HG02588 (cell line): ENCODE results near the gene ITPKB.
A peak's percentile ranks its signal among the peaks of the same experiment; 100 is the strongest.

Experiments used
- ATAC-seq: cut with Tn5 transposase; IDR thresholded peaks from one replicate; pipeline ENCODE4 v1.9.1; 2021; ENCODE audit warnings: mild to moderate bottlenecking, moderate library complexity; ENCODE audit not compliant: unreplicated experiment

The ITPKB gene

GRCh38 chr1:226687426-226687825 lies 51.7 kb downstream of the ITPKB start:
- ATAC-seq = no peak

- no peak for ATAC-seq
These were observed 52.3 kb downstream of the ITPKB start for GRCh38 chr1:226686440-226687425.

GRCh38 chr1:226685196-226685820 lies 53.8 kb downstream of the ITPKB start:
- no peak for ATAC-seq

GRCh38 chr1:226684026-226684425 lies 55.1 kb downstream of the ITPKB start:
- ATAC-seq = no peak

DNA sequence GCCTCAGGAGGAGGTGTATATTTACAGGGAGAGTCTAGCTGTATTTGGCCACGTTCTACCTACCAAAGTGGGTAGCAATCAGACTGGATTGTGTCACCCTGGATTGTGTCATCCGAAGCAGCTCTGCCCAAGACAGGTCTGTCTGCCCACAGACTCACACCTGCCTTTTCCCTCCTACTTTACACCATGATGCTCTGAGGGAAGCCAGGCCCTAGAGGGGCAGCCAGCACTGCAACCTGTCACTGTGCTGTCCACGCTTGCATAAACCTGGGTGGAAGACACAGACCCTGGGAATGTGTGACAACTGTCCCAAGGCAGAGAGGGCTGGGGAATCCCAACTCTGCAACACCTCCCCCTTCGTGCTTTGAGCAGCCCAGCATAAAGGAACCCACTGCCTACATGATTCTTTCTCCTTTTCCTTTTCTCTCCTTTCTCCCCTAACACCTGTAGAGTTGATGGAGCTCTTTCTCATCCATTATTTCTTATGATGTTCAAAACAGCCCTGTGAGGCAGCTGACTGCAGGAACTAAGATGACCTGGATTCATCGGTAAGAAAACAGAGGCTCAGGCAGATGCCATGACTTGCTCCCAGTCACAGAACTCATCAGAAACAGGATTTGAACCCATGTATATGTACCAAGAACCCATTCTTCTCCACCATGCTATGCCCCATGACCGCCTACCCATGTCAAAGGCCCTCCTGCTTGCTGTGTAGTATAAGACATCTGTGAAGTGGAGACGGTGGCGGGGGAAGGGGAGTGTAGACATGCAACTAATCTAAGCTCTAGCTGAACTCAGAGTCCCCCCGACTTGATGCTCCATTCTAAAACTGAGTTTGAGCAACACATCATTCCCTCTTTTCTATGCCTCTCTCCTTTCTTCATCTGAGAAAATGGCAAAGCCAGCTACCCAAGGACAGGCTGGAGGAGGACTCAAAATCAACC lies 55.9 kb downstream of the ITPKB start:
- no peak for ATAC-seq

DNA sequence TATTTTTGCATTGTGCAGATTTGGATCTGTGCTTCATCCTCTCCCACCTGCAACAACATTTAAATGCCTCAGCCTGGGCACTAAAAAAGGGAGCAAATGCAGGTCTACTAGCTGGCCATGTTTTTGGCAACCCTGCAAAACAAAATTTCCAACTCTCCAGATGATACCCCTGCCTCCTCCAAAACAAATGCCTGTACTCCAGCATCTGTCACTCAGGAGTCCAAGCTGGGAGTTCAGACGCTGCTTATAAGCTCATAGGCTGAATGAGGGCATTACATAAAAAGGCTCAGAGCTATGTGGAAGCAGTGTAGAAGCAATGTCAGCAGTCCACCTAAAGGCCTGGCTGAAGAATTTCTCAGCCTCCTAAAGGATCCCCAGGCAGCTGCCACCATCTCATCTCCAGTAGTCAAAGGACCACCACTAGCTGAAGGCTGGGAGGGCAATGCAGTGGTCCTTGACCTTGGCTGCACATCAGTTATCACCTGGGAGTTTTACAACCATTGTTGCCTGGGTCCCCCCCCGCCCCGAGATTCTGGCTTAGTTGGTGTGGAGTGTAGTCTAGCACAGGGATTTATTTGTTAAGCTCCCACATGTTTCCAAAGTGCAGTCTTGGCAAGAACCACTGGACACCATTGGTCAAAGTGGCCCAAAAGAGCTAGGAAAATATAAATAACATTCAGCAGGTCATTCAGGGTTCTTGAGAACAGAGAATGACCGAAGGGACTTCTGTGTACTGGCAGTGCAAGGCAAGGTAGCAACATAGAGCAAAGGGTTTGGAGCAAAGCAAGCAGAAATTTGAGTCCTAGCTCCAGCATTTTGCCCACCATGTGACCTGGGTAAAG lies 57.2 kb downstream of the ITPKB start:
- ATAC-seq = no peak

DNA sequence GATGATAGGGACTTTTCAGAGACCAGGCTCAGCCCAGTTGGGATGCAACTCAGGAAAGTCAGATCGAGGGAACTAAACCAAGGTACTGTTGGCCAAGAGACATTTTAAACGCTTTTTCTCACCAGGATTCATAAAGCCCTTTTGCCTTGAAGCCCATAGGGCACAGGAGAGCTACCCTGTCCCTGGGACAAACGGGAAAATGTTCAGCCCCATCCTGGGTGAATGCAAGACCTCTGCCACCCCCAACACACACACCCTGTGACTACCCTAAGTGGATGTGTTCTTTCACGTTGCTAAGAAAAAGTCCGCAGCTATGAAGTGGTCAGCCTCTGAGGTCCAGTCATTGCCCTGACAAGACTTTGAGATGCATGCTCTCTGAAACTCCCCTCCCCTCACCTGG lies 58.4 kb downstream of the ITPKB start:
- ATAC-seq = no peak

GRCh38 chr1:226679853-226680516 lies 59.1 kb downstream of the ITPKB start:
- ATAC-seq = peak; percentile 51

DNA sequence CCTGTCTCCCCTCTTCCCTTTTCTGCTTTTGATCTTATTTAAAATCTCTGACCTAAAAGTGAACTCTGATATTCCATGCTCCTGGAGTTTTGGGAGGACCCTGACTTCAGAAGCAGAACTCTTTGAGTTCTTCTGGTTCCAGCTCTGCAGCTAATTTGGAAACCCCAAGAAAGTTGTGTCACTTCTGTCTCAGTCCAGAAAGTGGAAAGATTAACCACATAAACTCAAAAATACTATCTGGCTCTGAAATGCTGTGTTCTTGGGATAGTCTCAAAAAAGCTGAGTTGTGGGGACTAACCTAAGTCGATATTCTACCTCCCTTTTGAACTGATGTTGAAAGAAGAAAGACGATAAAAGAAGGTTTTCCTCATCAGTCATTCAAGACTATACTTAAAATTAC lies 59.8 kb downstream of the ITPKB start:
- no peak for ATAC-seq

GRCh38 chr1:226678701-226679100 lies 60.4 kb downstream of the ITPKB start:
- ATAC-seq = no peak

GRCh38 chr1:226678251-226678650 lies 60.8 kb downstream of the ITPKB start:
- no peak for ATAC-seq

DNA sequence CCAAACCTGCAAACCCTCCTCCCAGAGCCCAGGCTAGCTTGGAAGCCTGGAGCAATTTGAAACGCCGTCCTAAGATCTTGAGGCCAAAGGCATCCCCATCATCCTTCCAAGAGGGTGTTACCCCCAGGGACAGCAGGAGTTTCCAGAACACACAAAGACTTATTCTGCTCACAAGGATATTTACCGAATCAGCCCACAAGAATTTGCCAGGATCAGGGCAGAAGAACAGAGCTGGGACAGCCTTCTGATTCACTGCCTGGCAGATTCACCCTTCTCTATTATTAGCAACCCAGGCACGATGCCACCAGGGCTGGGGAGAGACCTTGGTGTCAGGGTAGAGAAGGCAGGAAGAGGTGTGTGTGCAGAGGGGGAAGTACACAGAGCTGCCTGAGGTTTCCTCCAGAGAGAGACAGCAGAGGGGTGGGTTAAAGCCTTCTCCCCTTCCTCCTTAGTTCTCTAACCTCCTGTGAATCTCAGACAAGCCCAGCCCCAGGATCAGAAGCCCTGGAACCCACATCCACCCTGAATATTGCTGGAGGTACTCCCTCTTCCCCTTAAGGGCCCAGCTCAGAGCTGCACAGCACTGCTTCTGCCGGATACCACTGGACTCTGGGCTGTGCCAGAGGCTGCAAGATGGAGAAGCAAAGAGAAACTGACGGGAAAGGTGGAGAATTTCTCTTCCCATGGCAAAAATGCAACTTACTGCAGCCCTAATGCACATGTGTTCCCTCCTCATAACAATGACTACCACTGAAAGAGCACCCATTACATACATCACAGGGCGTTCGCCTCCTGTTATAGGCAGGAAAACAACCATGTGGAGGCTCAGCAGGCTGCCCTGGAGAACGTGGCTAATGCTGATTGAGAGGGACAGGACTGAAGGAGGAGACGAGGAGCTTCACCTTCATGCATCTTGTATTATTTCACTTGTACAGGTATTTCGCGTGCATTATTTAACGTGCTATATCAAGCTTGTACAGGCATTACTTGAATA lies 61.8 kb downstream of the ITPKB start:
- ATAC-seq = no peak

- no peak for ATAC-seq
These were observed 62.7 kb downstream of the ITPKB start for GRCh38 chr1:226676381-226676780.

- no peak for ATAC-seq
These were observed 63.2 kb downstream of the ITPKB start for GRCh38 chr1:226675715-226676357.

DNA sequence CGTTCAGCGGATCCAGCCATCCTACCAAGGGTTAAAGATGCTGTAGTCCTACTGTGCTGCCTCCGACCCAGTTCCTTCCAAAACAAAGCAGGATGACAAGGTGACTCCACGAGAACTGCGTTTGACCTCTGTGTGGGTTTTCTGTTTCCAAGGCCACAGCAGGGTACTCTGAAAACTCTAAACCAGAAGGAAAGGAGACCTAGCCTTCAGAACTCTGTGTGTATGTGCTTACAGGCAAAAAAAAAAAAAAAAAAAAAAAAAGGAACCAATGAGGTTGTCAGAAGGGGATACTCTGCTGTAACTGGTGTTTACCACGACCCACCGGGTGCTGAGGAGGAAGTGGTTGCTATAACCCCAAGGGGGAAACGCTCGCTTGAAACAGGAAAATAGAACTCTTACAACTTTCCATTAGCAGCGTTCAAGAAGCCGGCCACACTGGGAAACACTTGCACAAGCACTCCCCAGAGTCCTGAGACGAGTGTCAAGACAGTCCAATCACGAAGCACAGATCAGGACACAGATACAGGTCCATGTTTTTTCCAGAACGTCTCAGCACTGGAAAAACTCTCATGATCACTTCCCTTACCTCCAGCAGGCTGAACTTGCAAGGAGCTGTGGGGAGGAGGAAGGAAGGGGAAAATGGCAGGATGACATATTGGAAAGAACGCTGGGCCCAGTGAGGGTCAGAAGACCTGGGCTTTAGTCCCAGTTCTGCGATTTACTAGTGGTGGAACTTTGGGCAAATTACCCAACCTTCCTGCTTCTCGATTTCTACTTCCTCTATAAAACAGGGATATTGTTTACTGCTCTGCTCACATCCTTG lies 64.0 kb downstream of the ITPKB start:
- ATAC-seq = peak; percentile 69

- no peak for ATAC-seq
These were observed 66.7 kb downstream of the ITPKB start for GRCh38 chr1:226672339-226672762.

GRCh38 chr1:226671277-226671676 lies 67.8 kb downstream of the ITPKB start:
- ATAC-seq = no peak
